GM12801 (cell line): Measurements from ENCODE around the gene EGF.

ENCODE experiments used
- CTCF ChIP-seq: IDR thresholded peaks from one replicate; pipeline ENCODE4 v1.5.1; 2011; ENCODE audit warnings: control low read depth; ENCODE audit not compliant: insufficient read length; ENCODE audit errors: extremely low read depth

The EGF gene

GRCh38 chr4:110049951-110050925 lies 137.6 kb downstream of the EGF start:
- peak; percentile 28 for TF ChIP-seq CTCF

- TF ChIP-seq CTCF: no peak
Observed at GRCh38 chr4:110055158-110055768, 142.6 kb downstream of the EGF start.

- no peak for TF ChIP-seq CTCF
Observed at GRCh38 chr4:110058677-110059076, 146.0 kb downstream of the EGF start.

GRCh38 chr4:110059556-110060191 lies 147.0 kb downstream of the EGF start:
- TF ChIP-seq CTCF: no peak

GRCh38 chr4:110061076-110061475 lies 148.4 kb downstream of the EGF start:
- no peak for TF ChIP-seq CTCF
